HepG2 (cell line): ENCODE measurements around the gene RUNX2. TPM values are rescaled to one million over a fixed set of nuclear protein-coding genes. Genes with fewer than 3 reads are reported as not detected.

Experiments used
- ATAC-seq: fragments of 200-7000 bp; cut with Tn5 transposase; 3 replicates; pipeline ENCODE4 v1.9.1; 2020; ENCODE audit warnings: mild to moderate bottlenecking, moderate library complexity
- BruUV-seq: library from RNA; stranded (reverse); fragments of 400-500 nt; replicated peaks from 2 replicates; lab custom pipeline; 2021; lab: Mats Ljungman, UMichigan
- CTCF ChIA-PET: fragments of 300-600 bp; formaldehyde crosslinking; extraction: SDS; loops from one replicate; lab custom pipeline; 2021; ENCODE audit warnings: low total read pairs, inconsistent platforms, low intra/inter-chr PET ratio; lab: Yijun Ruan, JAX
- POLR2A ChIA-PET: fragments of 350-600 bp; sonication (Branson Sonifier 250); formaldehyde crosslinking; loops from one replicate; lab custom pipeline; 2020; ENCODE audit warnings: antibody characterized with exemption, inconsistent platforms; lab: Yijun Ruan, JAX
- DNase-seq: peaks from one replicate; pipeline ENCODE4 v3.0.0-alpha.2; 2015; ENCODE audit warnings: low spot score
- FAIRE-seq: peaks from 3 replicates; lab custom pipeline; 2011; peaks lifted over from hg19 to GRCh38; lab: Jason Lieb, UNC
- H2AFZ ChIP-seq: one replicate; pipeline ENCODE4 v1.6.1; 2011; ENCODE audit warnings: low read length, inconsistent platforms
- H3K27ac ChIP-seq: fragments of 300-600 bp; 3 replicates; pipeline ENCODE4 v1.8.0; 2011; ENCODE audit warnings: mixed run types, mild to moderate bottlenecking, mixed read lengths, low read length, inconsistent platforms; ENCODE audit not compliant: insufficient read depth; ENCODE audit errors: extremely low read length
- H3K27me3 ChIP-seq, 2 experiments: fragments of 200-600 bp in 1 of 2; 2 replicates in 1 of 2; 3 replicates in 1 of 2; pipeline versions ENCODE4 v1.6.0 to v1.8.0; 2011; ENCODE audit warnings: low read length in 2 of 2, mild to moderate bottlenecking in 2 of 2, moderate library complexity in 2 of 2, inconsistent platforms in 1 of 2; ENCODE audit not compliant: insufficient read depth in 2 of 2, control insufficient read depth in 1 of 2
- H3K36me3 ChIP-seq, 2 experiments: fragments of 200-600 bp in 1 of 2; replicated peaks in 1 of 2; 2 replicates in 1 of 2; 3 replicates in 1 of 2; pipeline versions ENCODE4 v1.5.1 to v1.8.0; 2011; ENCODE audit warnings: low read length in 2 of 2, inconsistent platforms in 1 of 2; ENCODE audit not compliant: insufficient read depth in 2 of 2, control insufficient read depth in 1 of 2
- H3K4me1 ChIP-seq: 2 replicates; pipeline ENCODE4 v1.5.1; 2012; ENCODE audit warnings: low read length, inconsistent platforms; ENCODE audit not compliant: insufficient read depth
- H3K4me2 ChIP-seq: 2 replicates; pipeline ENCODE4 v1.6.0; 2011; ENCODE audit warnings: low read depth, low read length, inconsistent platforms
- H3K4me3 ChIP-seq, 3 experiments: fragments of 200-600 bp in 1 of 3; sonication (generic), shearing (Covaris generic) in 1 of 3; replicated peaks in 1 of 3; 2 replicates each; pipeline ENCODE4 v1.5.1; 2011 to 2016; ENCODE audit warnings: low read length in 3 of 3, inconsistent platforms in 2 of 3, low read depth in 2 of 3, mild to moderate bottlenecking in 2 of 3, control low read depth in 1 of 3, mixed read lengths in 1 of 3; ENCODE audit not compliant: insufficient read depth in 1 of 3
- H3K79me2 ChIP-seq: one replicate; pipeline ENCODE4 v1.6.1; 2011; ENCODE audit warnings: low read length, inconsistent platforms; ENCODE audit not compliant: insufficient read depth
- H3K9ac ChIP-seq: 2 replicates; pipeline ENCODE4 v1.6.0; 2011; ENCODE audit warnings: mild to moderate bottlenecking, low read depth, low read length, inconsistent platforms; ENCODE audit not compliant: insufficient read depth
- H3K9me3 ChIP-seq: 2 replicates; pipeline ENCODE4 v1.5.1; 2012; ENCODE audit warnings: mild to moderate bottlenecking, low read length
- H4K20me1 ChIP-seq: 2 replicates; pipeline ENCODE4 v1.6.0; 2011; ENCODE audit warnings: inconsistent platforms, mild to moderate bottlenecking, low read length, moderate library complexity; ENCODE audit not compliant: insufficient read depth
- CEBPB ChIP-seq: IDR thresholded peaks from 2 replicates; pipeline ENCODE4 v1.6.1; 2011; ENCODE audit warnings: low read depth, low read length, improper control_type of control experiment, borderline replicate concordance
- POGK ChIP-seq: sonication (generic); formaldehyde crosslinking; conservative IDR thresholded peaks from 2 replicates; pipeline ENCODE4 v1.8.0; 2022; ENCODE audit warnings: mild to moderate bottlenecking, moderate library complexity, missing genetic modification reagents
- ZNF468 ChIP-seq: sonication (generic); formaldehyde crosslinking; IDR thresholded peaks from 2 replicates; pipeline ENCODE4 v1.8.0; 2022; ENCODE audit warnings: mild to moderate bottlenecking, moderate library complexity, missing genetic modification reagents
- ZNF597 ChIP-seq: sonication (generic); formaldehyde crosslinking; IDR thresholded peaks from 2 replicates; pipeline ENCODE4 v1.5.0; 2020; ENCODE audit warnings: missing genetic modification reagents
- WGBS: methylation state at CpG from one replicate; pipeline ENCODE4 v1.1.6; 2017; ENCODE audit warnings: low lambda C conversion rate; 5-methylcytosine and 5-hydroxymethylcytosine counted together
- in situ Hi-C: cut with HindIII; loops from 2 replicates; pipeline ENCODE4 v1.10.0; 2017; ENCODE audit warnings: low pct_unique_long_range_greater_than_20kb; ENCODE audit not compliant: extremely low pct_ligation_motif_present
- intact Hi-C: fragments of 100-400 bp; cut with micrococcal nuclease; formaldehyde crosslinking; loops from one replicate; pipeline ENCODE4 v1.10.0; 2022; ENCODE audit not compliant: unreplicated experiment
- polyA plus RNA-seq, 8 experiments: library from polyadenylated mRNA; depleted of rRNA in 3 of 8; stranded (reverse) in 7 of 8; unstranded in 1 of 8; fragments of >200 nt; fragmentation: Illumina TruSeq in 4 of 8; extraction: Trizol in 4 of 8; gene quantifications; 2 replicates each; pipeline versions ENCODE4 v1.2.1 to v1.2.3, GENCODE V29; 2011 to 2016; ENCODE audit warnings: low read depth in 4 of 8, missing spikeins in 1 of 8, mixed read lengths in 1 of 8; ENCODE audit not compliant: insufficient read depth in 1 of 8
- total RNA-seq, 5 experiments: library from RNA; depleted of rRNA; stranded (reverse); fragments of >200 nt; fragmentation: Illumina TruSeq; extraction: Trizol; gene quantifications; 2 replicates each; pipeline ENCODE4 v1.2.3, GENCODE V29; 2016; ENCODE audit warnings: low read depth in 1 of 5

Gene RUNX2
- total and polyA plus RNA-seq, 2 of the 13 experiments (the other 11 are each of a cell fraction or from before 2014, with no cell fraction given): not detected

- no peak overlapping the region for H3K9ac ChIP-seq
- H2AFZ ChIP-seq: no peak overlapping the region
- ChIA-PET CTCF (no interaction called here), POLR2A (no interaction called here)
- BruUV-seq: no TSS peak
- no peaks in the 10 kb centered on the region for H3K27me3 ChIP-seq
- no peak overlapping the region for H3K4me2 ChIP-seq
- peaks cover 24% of the 10 kb centered on the region for H3K4me1 ChIP-seq
- in situ Hi-C loops: no loop called here
- no peak for FAIRE-seq
- no peaks in the 10 kb centered on the region for H3K9me3 ChIP-seq
- no peaks in the 10 kb centered on the region for H4K20me1 ChIP-seq
- DNase-seq: no peak
- TF ChIP-seq ZNF597 (no peak), CEBPB (peak; percentile 54), POGK (CRISPR knock-in tag) (0 out of 2 replicates have a peak, but pooled peaks have one; percentile 42), ZNF468 (no peak)
- no peak overlapping the region for H3K27ac ChIP-seq
- no peak overlapping the region for H3K4me3 ChIP-seq
- no peaks in the 10 kb centered on the region for H3K79me2 ChIP-seq
- 27% methylated on average over 1 of the region's 1 CpG for WGBS
- intact Hi-C loops: no loop called here
- peak; percentile 46 for ATAC-seq
- H3K36me3 ChIP-seq: no peaks in the 10 kb centered on the region
These were observed 246.8 kb downstream of the RUNX2 start for GRCh38 chr6:45574885-45575284.
